Measurements from ENCODE around the gene SPDYC. TPM values are rescaled to one million over a fixed set of nuclear protein-coding genes. Genes with fewer than 3 reads are reported as not detected.
A peak's percentile ranks its signal among the peaks of the same experiment; 100 is the strongest.

The SPDYC gene
- total RNA-seq, 2 donors from 2014 or later = not detected

DNA sequence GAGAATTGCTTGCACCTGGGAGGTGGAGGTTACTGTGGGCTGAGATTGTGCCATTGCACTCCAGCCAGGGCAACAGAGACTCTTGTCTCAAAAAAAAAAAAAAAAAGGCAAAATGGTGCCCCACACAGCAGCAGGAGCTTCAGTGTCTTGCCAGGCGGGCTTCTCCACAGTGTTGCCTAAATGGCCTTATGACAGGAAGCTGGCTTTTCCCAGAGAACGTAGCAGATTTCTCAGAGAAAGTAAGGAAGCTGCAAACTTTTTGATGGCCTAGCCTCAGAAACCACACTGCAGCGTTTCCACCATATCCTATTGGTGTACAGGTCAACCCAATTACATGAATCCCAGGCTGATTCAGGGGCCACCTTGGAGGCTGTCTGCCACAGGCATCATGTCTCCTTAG lies 12.7 kb upstream of the SPDYC start:
- TF ChIP-seq CTCF (IDR thresholded peaks at IDR 0.05) = no peak
- intact Hi-C loops (cut with DNase I) = no loop called here
- H3K4me3 ChIP-seq = no peak overlapping the region
- no peaks in the 10 kb centered on the region for H3K27me3 ChIP-seq
- H3K9ac ChIP-seq (ENCODE audit: low read depth in 2 of 2, low read length in 2 of 2) = no peak overlapping the region
- no peak for DNase-seq
- no peak overlapping the region for H3K27ac ChIP-seq
- H3K9me3 ChIP-seq = no peaks in the 10 kb centered on the region
- H3K36me3 ChIP-seq = no peaks in the 10 kb centered on the region
- H3K4me1 ChIP-seq = no peaks in the 10 kb centered on the region

- no peak for TF ChIP-seq CTCF (IDR thresholded peaks at IDR 0.05)
- Histone ChIP-seq H3K27me3 (no peaks in the 10 kb centered on the region), H3K9me3 (no peaks in the 10 kb centered on the region), H3K4me3 (no peak overlapping the region), H3K9ac (ENCODE audit: low read depth in 2 of 2, low read length in 2 of 2) (no peak overlapping the region), H3K36me3 (no peaks in the 10 kb centered on the region), H3K4me1 (no peaks in the 10 kb centered on the region), H3K27ac (no peak overlapping the region)
- intact Hi-C loops (cut with DNase I) = no loop called here
- DNase-seq = no peak
Observed at GRCh38 chr11:65159012-65159411, 11.0 kb upstream of the SPDYC start.

- no peaks in the 10 kb centered on the region for H3K36me3 ChIP-seq
- H3K4me3 ChIP-seq = no peak overlapping the region
- H3K4me1 ChIP-seq = no peaks in the 10 kb centered on the region
- no peaks in the 10 kb centered on the region for H3K9me3 ChIP-seq
- intact Hi-C loops (cut with DNase I) = no loop called here
- H3K27ac ChIP-seq = no peak overlapping the region
- no peaks in the 10 kb centered on the region for H3K27me3 ChIP-seq
- DNase-seq = no peak
- no peak overlapping the region for H3K9ac ChIP-seq (ENCODE audit: low read depth in 2 of 2, low read length in 2 of 2)
- no peak for TF ChIP-seq CTCF (IDR thresholded peaks at IDR 0.05)
Observed at GRCh38 chr11:65160643-65161042, 9.4 kb upstream of the SPDYC start.

DNA sequence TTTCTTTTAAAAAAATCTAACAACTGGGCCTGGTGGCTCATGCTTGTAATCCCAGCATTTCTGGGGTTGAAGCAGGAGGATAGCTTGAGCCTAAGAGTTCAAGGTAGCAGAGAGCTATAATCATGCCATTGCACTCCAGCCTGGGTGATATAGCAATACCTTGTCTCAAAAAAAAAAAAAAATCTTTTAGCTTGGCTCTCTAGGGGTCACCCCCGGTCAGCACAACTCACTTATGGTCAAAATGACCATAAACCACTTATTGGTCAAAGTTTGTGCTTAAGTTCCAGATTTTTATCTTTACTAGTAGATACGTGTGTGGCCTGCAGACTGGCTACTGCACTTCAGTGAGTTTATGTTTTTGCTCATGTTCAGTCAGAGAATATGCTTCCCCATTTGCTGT lies 6.3 kb upstream of the SPDYC start:
- Histone ChIP-seq H3K27ac (no peak overlapping the region), H3K36me3 (no peaks in the 10 kb centered on the region), H3K27me3 (no peaks in the 10 kb centered on the region), H3K9me3 (no peaks in the 10 kb centered on the region), H3K9ac (ENCODE audit: low read depth in 2 of 2, low read length in 2 of 2) (no peak overlapping the region), H3K4me3 (no peak overlapping the region), H3K4me1 (no peaks in the 10 kb centered on the region)
- DNase-seq = no peak
- TF ChIP-seq CTCF (IDR thresholded peaks at IDR 0.05) = no peak
- intact Hi-C loops (cut with DNase I) = no loop called here

- intact Hi-C loops (cut with DNase I) = no loop called here
- H3K4me3 ChIP-seq = peak overlapping the region; percentile 16
- DNase-seq = peak; percentile 74
- H3K9me3 ChIP-seq = no peaks in the 10 kb centered on the region
- TF ChIP-seq CTCF (IDR thresholded peaks at IDR 0.05) = no peak
- H3K36me3 ChIP-seq = no peaks in the 10 kb centered on the region
- H3K9ac ChIP-seq (ENCODE audit: low read depth in 2 of 2, low read length in 2 of 2) = peak overlapping the region; percentile 46 to 51
- no peaks in the 10 kb centered on the region for H3K27me3 ChIP-seq
- H3K4me1 ChIP-seq = no peaks in the 10 kb centered on the region
- peak overlapping the region; percentile 16 for H3K27ac ChIP-seq
Observed at GRCh38 chr11:65165410-65166317, 4.4 kb upstream of the SPDYC start.

Measured in colonic mucosa (tissue), 4 donors.